HL-60 (cell line): ENCODE measurements around the gene GNG2.

ENCODE experiments used
- DNase-seq, 2 experiments: peaks; one replicate each; pipeline ENCODE4 v3.0.0-alpha.2; 2010 to 2020; ENCODE audit warnings: low read depth in 1 of 2, low spot score in 1 of 2
- H3K27ac ChIP-seq: fragments of 250-450 bp; sonication (Bioruptor Pico); replicated peaks from 2 replicates; pipeline ENCODE4 v1.5.1; 2020; ENCODE audit warnings: mild to moderate bottlenecking, moderate library complexity
- H3K27me3 ChIP-seq: fragments of 250-450 bp; sonication (Bioruptor Pico); 2 replicates; pipeline ENCODE4 v1.5.1; 2021; ENCODE audit warnings: mild to moderate bottlenecking, moderate library complexity; ENCODE audit not compliant: insufficient read depth, poor library complexity, severe bottlenecking
- H3K4me3 ChIP-seq: replicated peaks from 2 replicates; pipeline ENCODE4 v1.5.1; 2011; ENCODE audit warnings: mild to moderate bottlenecking, control low read depth, low read length; ENCODE audit not compliant: insufficient read depth
- GABPA ChIP-seq: IDR thresholded peaks from 2 replicates; pipeline ENCODE4 v1.6.1; 2012; ENCODE audit warnings: low read depth
- POLR2AphosphoS5 ChIP-seq: IDR thresholded peaks from 2 replicates; pipeline ENCODE4 v1.6.1; 2012; ENCODE audit warnings: low read depth
- SPI1 ChIP-seq: IDR thresholded peaks from 2 replicates; pipeline ENCODE4 v1.6.1; 2012; ENCODE audit warnings: low read depth, mild to moderate bottlenecking, borderline replicate concordance
- TF ChIP-seq, protein P1 (sequence below): IDR thresholded peaks from one replicate; pipeline ENCODE4 v1.5.1; 2011; ENCODE audit warnings: low read length, control low read depth, inconsistent platforms; ENCODE audit not compliant: insufficient read depth
- TF ChIP-seq, protein P2 (sequence below): IDR thresholded peaks from 2 replicates; pipeline ENCODE4 v1.6.1; 2012; ENCODE audit warnings: low read depth; ENCODE audit not compliant: insufficient replicate concordance

GNG2 gene

DNA sequence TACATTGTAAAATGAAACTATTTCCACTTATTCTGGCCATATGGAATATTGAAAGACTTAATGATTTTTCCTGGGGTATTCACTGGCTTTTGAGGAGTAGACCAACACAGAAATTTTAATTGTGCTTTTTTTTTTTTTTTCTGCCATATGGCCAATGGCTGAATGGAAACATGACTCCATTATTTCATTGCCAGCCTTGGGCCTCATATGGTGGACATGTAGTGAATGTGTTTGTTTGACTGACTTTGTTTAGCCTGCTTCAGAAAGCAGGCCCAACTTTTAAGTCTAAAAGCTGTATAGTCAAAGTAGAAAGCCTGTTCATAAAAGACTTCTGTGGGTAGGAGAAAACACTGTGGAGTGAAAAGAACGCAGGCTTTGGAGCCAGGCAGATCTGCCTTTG, 2.4 kb downstream of the GNG2 start:
- TF ChIP-seq GABPA (no peak), SPI1 (no peak), POLR2AphosphoS5 (no peak)
- TF ChIP-seq, protein P1, sequence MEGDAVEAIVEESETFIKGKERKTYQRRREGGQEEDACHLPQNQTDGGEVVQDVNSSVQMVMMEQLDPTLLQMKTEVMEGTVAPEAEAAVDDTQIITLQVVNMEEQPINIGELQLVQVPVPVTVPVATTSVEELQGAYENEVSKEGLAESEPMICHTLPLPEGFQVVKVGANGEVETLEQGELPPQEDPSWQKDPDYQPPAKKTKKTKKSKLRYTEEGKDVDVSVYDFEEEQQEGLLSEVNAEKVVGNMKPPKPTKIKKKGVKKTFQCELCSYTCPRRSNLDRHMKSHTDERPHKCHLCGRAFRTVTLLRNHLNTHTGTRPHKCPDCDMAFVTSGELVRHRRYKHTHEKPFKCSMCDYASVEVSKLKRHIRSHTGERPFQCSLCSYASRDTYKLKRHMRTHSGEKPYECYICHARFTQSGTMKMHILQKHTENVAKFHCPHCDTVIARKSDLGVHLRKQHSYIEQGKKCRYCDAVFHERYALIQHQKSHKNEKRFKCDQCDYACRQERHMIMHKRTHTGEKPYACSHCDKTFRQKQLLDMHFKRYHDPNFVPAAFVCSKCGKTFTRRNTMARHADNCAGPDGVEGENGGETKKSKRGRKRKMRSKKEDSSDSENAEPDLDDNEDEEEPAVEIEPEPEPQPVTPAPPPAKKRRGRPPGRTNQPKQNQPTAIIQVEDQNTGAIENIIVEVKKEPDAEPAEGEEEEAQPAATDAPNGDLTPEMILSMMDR: no peak
- TF ChIP-seq, protein P2, sequence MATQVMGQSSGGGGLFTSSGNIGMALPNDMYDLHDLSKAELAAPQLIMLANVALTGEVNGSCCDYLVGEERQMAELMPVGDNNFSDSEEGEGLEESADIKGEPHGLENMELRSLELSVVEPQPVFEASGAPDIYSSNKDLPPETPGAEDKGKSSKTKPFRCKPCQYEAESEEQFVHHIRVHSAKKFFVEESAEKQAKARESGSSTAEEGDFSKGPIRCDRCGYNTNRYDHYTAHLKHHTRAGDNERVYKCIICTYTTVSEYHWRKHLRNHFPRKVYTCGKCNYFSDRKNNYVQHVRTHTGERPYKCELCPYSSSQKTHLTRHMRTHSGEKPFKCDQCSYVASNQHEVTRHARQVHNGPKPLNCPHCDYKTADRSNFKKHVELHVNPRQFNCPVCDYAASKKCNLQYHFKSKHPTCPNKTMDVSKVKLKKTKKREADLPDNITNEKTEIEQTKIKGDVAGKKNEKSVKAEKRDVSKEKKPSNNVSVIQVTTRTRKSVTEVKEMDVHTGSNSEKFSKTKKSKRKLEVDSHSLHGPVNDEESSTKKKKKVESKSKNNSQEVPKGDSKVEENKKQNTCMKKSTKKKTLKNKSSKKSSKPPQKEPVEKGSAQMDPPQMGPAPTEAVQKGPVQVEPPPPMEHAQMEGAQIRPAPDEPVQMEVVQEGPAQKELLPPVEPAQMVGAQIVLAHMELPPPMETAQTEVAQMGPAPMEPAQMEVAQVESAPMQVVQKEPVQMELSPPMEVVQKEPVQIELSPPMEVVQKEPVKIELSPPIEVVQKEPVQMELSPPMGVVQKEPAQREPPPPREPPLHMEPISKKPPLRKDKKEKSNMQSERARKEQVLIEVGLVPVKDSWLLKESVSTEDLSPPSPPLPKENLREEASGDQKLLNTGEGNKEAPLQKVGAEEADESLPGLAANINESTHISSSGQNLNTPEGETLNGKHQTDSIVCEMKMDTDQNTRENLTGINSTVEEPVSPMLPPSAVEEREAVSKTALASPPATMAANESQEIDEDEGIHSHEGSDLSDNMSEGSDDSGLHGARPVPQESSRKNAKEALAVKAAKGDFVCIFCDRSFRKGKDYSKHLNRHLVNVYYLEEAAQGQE: no peak
- Histone ChIP-seq H3K4me3 (no peak overlapping the region), H3K27ac (no peak overlapping the region), H3K27me3 (no peaks in the 10 kb centered on the region)
- DNase-seq: no peak

DNA sequence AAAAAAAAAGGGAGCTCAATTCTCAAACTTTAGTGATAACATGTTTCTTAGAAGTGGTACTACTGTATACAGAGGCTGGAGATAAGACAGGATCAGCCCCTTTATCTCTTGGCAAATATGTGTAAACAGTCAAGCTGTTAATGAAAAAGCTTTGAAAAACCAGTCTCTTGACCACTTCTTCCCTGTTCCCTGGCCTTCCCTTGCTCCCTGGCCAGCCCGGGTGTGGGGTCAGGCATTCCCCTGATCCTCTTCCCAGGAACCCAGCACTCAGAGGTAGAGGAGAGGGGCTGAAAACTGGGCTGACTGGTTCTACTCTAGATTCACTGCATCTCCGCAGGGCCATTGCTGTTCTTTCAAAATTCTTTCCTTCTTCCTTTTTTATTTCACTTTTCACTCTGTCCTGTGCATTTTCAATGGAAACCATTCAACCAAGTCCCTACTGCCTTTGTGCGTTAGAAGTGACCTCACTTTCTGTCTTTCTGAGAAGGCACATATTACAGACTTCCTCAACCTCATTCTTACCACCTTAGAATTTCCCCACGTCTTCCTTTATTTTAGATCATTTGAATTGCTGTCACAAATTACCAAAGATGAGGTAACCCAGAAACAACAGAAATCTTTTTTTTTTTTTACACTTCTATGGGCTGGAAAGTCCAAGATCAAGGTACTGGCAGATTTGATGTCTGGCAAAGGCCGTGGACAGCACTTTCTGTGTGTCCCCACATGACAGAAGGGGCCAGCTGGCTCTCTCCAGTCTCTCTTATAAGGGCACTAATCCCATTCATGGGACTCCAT, 5.7 kb downstream of the GNG2 start:
- Histone ChIP-seq H3K4me3 (no peak overlapping the region), H3K27ac (no peak overlapping the region), H3K27me3 (no peaks in the 10 kb centered on the region)
- DNase-seq: peak in 1 of 2 experiments; percentile 35
- TF ChIP-seq, protein P1: no peak
- TF ChIP-seq GABPA: no peak
- no peak for TF ChIP-seq SPI1
- TF ChIP-seq, protein P2: no peak
- no peak for TF ChIP-seq POLR2AphosphoS5

DNA sequence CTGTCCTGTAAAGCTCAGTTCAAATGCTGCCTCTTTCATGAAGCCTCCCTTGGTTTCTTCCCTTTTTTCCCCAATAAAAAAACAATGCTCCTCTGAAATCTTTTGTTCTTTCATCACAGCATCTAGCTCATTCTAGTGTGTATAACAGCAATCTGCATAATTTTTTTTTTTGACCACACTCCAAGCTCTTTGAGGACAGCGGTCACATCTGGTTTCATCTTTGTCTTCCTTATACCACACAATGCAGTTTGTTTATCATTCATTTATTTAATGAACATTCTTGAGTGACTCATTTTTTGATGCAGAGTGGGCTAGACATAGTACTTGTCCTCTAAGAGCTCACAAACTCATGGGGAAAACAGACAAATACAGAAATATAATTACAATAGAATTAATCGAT, 7.3 kb downstream of the GNG2 start:
- DNase-seq: no peak
- Histone ChIP-seq H3K4me3 (no peak overlapping the region), H3K27ac (no peak overlapping the region), H3K27me3 (no peaks in the 10 kb centered on the region)
- TF ChIP-seq SPI1: no peak
- TF ChIP-seq, protein P1: no peak
- TF ChIP-seq, protein P2: no peak
- no peak for TF ChIP-seq POLR2AphosphoS5
- no peak for TF ChIP-seq GABPA
